H4 (cell line): ENCODE measurements around the gene C21orf91. TPM values are rescaled to one million over a fixed set of nuclear protein-coding genes. Genes with fewer than 3 reads are reported as not detected.

Experiments used
- DNase-seq: peaks from one replicate; pipeline ENCODE4 v3.0.0-alpha.2; 2015; ENCODE audit warnings: low spot score
- total RNA-seq: library from RNA; depleted of rRNA; stranded (reverse); fragments of >200 nt; shearing (Covaris generic); gene quantifications from 2 replicates; pipeline ENCODE4 v1.2.3, GENCODE V29; 2014

The C21orf91 gene
- total RNA-seq, 1 experiment from 2014 or later = 8.4 TPM

DNA sequence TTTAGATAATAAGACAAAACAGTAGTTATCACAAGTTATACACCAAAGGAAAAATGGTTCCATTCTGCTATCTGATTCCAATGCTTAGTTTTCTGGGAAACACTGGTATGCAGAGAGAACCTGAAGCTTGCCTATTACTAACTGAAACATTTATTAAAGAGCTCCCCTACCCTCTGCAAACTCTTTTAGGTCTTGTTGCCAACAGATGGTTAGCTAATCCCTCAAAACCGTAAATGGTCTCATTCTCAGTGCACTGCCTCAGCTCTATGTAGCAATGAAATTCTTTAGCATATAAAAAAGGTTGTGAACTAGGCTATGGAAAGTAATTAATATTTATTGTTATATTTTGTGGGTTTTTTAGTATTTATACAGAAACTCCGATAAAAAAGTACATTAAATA, 20.4 kb downstream of the C21orf91 start:
- no peak for DNase-seq

DNA sequence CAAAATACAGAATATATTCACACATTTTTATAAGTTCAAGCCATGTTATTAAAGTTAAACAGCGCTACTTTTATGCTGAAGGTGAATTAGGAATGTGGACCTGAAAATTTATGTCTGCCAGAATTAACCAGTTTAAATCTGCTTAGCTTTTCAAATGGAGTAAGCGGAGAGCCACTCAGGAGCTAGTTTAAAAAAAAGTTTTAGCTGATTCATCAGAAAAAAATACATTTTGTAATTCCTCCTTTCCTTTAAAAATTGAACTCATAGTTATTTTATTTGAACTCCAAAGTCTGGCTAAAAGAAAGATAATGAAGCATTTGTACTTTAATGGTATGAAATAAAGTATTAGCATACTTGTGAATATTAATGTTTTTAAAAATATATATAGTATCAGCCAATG, 21.2 kb downstream of the C21orf91 start:
- DNase-seq = no peak

- DNase-seq = no peak
Measured at GRCh38 chr21:17796503-17796902, 22.7 kb downstream of the C21orf91 start.

- DNase-seq = no peak
Measured at GRCh38 chr21:17796037-17796403, 23.1 kb downstream of the C21orf91 start.

DNA sequence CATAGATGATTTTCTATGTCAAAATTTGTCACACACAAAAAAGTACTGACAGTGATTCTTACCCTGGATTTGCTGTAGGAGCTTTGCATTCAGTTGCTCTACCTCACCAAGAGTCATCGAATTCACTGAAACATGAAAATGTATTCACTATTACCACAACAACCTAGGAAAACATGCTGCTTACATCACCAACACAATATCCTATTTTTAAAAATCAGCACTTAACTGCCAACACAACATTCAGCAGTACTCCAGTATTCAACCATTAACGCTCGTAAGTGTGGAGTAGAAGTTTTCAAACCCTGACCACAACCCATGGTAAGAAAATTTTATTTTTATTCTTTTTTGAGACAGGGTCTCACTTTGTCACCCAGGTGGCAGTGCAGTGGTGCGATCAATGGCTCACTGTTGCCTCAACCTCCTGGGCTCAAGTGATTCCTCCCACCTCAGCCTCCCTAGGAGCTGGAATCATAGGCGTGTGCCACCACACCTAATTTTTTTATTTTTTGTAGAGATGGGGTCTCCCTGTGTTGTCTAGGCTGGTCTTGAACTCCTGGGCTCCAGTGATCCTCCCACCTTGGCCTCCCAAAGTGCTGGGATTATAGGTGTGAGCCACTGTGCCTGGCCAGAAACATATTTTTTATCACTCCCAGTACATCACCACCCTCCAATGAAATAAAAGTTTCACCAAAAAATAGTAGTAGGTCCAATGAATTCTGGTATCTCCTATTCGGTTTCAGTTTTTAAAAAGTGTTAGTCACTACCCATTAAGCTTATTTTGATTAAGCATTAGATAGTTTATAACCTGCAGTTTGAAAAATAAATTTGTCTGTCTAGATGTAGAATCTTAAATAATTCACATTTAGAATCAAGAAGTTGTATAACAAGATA, 23.8 kb downstream of the C21orf91 start:
- no peak for DNase-seq

GRCh38 chr21:17794518-17795145, 24.5 kb downstream of the C21orf91 start:
- DNase-seq = no peak

GRCh38 chr21:17793246-17794123, 25.7 kb downstream of the C21orf91 start:
- DNase-seq = peak; percentile 36

GRCh38 chr21:17789656-17790055, 29.5 kb downstream of the C21orf91 start:
- no peak for DNase-seq

- DNase-seq = no peak
Measured at GRCh38 chr21:17789069-17789468, 30.1 kb downstream of the C21orf91 start.

DNA sequence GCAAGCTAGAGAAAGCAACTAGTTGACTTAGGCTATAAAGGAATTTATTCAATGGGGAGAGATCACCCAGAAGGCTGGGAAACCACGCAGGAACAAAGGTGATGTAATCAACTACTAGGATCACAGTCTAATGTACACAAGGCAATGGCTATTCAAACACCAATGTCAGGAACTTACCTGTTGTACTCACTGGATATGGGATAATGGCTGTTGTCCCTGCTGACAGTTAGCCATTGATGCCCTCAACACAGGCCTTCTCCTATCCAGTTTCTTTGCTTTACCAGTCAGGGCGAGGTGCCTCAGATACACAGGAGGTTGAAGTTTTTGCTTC, 32.3 kb downstream of the C21orf91 start:
- no peak for DNase-seq

DNA sequence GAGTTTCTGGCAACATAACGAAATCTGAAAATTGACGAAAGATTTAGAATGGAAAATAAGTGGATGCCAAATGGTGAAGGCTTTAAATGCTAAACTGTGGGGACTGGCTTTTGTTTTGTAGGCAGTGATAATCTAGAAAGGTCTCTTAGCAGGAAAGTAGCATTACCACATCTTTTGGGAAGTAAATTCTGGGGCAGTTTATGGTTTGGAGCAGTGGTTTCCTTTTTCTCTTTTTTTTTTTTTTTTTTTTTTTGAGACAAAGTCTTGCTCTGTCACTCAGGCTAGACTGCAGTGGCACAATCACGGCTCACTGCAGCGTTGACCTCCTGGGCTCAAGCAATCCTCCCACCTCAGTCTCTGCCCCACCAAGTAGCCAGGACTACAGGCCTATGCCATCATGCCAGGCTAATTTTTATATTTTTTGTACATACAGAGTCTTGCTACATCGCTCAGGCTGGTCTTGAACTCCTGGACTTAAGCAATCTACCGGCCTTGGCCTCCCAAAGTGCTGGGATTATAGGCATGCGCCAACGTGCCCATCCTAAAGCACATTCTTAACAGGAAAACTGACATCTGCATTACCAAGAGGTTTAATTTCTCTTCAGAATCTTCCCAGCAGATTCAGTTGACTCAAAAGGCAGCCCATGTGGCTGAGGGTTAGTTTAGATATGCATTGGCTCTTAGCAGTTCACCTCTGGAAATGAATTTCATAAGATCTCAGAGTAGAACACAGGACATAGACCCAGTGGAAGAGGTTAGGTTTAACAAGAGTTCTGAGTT, 32.9 kb downstream of the C21orf91 start:
- DNase-seq = no peak

GRCh38 chr21:17785403-17785788, 33.8 kb downstream of the C21orf91 start:
- DNase-seq = no peak

DNA sequence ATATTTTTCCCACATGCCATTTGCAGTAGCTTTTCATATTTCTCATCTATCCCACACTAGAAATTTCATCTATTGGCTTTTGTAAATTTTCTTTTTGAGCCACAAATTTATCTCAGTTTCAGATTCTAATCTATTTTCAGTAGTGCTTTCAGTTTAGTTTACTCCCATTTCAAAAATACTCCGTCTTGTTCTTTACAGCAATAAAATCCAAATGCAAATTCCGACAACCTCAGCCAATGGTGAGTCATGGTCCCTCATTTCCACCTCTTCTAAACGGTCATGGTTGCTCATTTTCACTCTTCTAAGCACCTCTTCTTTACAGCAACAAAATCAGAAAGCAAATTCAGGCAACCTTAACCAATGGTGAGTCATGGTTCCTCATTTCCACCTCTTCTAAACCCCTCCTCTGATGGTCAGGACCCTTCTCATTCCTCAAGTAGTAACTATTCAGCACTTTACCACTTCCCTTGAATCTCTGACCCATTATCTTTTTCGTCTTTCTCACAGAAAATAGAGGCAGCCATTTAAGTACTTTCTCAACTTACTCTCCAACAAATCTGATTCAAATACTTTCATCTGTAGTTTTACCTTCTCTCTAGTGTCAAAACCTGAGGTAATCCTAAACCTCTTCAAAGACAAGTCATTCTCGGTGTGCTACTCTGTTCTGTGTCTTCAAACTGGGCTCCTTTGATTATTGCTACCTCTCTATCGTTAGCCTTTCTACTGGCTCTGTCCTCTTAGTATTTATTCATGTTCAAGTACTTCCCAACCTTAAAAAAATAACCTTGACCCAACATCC, 34.4 kb downstream of the C21orf91 start:
- DNase-seq = no peak

DNA sequence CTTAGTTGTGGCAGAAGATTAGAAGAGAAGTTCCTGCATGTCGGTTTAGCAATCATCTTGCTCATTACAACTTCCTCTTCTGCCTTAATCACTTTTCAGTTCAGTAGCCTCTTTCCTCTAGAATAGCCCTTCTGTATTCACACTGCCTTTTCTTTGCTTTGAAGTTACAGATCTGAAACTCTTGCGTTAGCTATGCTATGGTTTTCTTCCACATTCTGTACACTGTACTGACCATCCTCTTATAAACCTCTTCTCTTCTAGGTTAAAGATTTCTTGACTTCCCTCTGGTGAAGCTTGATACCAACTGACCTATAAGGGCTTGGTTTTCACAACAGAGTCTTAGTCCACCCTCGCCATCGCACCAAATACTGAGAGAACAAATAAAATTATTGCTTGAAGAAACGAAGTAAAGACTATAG, 35.0 kb downstream of the C21orf91 start:
- no peak for DNase-seq

DNA sequence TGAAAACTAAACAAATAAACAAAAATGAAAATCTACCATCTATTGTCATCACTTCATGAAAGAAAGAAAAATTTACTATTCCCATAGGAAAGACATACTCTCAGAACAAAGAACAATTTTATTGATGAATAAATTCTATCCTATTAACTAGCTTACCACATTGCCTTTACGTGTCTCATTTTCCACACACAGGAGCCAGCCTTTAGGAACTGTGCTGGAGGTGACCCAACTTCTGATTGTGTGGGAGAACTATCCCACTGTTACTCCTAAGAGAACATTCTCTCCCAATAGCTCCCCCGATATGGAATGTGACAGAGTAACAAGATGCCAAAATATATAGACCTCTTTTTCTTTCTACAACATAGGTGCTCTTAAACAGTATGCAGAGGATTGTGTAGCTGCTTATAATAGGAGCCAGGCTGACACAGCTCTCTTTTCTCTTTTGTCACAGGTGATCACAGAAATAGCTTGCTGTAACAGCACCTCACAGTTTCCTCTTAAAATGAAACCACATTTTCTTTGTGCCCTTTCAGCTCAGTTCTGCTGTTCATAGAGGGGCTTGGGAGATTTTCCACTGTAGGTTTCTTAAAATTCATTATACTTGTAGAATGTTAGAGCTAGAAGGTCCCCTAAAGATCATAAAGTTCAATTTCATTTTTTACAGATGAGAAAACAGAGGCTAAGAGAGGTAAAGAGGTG, 35.5 kb downstream of the C21orf91 start:
- DNase-seq = no peak

GRCh38 chr21:17783003-17783402, 36.2 kb downstream of the C21orf91 start:
- no peak for DNase-seq

GRCh38 chr21:17782051-17782450, 37.1 kb downstream of the C21orf91 start:
- no peak for DNase-seq

- DNase-seq = no peak
Measured at GRCh38 chr21:17781524-17781923, 37.6 kb downstream of the C21orf91 start.

GRCh38 chr21:17780539-17780938, 38.6 kb downstream of the C21orf91 start:
- no peak for DNase-seq

DNA sequence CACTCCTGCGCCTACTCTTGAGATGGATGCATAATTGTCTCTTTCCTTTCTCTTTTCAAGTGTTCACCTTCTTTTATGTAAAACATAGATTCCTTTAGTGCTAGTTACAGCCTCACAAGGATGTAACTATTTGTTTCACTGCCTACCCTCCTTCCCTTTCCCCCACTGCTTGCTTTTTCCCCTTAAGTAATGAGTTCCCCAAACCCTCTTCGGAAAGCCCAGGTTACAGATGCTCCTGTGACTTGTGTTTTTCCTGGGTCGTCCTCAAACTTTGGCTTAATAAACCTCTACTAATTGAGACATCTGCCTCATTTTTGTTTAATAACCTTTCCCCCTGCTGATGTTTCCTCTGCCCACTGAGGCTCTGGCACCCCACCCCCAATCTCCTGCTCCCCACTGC, 39.2 kb downstream of the C21orf91 start:
- no peak for DNase-seq
